ENCODE results near the gene SH3RF1. TPM values are rescaled to one million over a fixed set of nuclear protein-coding genes. Genes with fewer than 3 reads are reported as not detected.

The SH3RF1 gene
- total and polyA plus RNA-seq, 10 of the 15 experiments (the other 5 are each of a cell fraction or from before 2014, with no cell fraction given), result 4.5 to 22.5 (median 10.4) TPM

DNA sequence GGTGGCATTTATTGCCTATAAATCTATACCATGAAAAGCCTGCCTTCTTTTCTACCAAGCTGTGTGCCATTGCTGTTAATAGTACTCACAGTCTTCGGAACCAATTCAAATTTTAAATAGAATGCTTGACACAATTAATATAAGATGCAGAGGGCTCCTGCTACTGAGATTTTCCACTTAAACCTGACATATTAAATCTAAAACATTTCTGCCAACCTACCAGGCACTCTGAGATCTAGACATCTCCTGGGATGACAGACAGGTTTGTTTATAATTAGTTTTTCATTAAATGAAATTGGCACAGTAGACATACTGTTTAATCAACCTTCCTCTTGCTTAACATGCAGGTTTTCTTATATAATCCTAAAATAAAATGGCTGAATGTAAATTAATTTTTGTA lies 143.4 kb downstream of the SH3RF1 start:
- DNase-seq (ENCODE audit: low read depth, low spot score) (no peak), FAIRE-seq (no peak), ATAC-seq (no peak)
- RAD21 ChIA-PET (ENCODE audit: unreplicated experiment), result no interaction called here
- Histone ChIP-seq H3K27ac (ENCODE audit: control insufficient read depth, insufficient read depth) (no peak overlapping the region), H4K20me1 (ENCODE audit: control insufficient read depth, insufficient read depth) (no peaks in the 10 kb centered on the region), H3K27me3 (replicated peaks in 1 of 2; ENCODE audit: control insufficient read depth in 2 of 2, insufficient read depth in 2 of 2, low read length in 1 of 2) (no peaks in the 10 kb centered on the region), H3K9me3 (replicated peaks; ENCODE audit: control insufficient read depth, insufficient read depth, low read length) (no peaks in the 10 kb centered on the region; the same call in 1 of the 3 replicates), H3K4me1 (ENCODE audit: control insufficient read depth, insufficient read depth, low read length) (no peaks in the 10 kb centered on the region), H3K9ac (ENCODE audit: control insufficient read depth, insufficient read depth, low read length) (no peak overlapping the region), H3K4me3 (no peak overlapping the region), H3K4me2 (ENCODE audit: control insufficient read depth, insufficient read depth) (no peak overlapping the region), H3K36me3 (ENCODE audit: control insufficient read depth in 2 of 2, insufficient read depth in 2 of 2, low read length in 1 of 2) (peaks cover 1 to 30% of the 10 kb centered on the region in 2 experiments; a peak in 3 of 4 replicates), H2AFZ (ENCODE audit: control insufficient read depth, low read depth, low read length) (no peak overlapping the region), H3K79me2 (ENCODE audit: control insufficient read depth, insufficient read depth, low read length) (no peaks in the 10 kb centered on the region)
- BruUV-seq (replicated peaks), result no TSS peak
- intact Hi-C loops (cut with micrococcal nuclease; ENCODE audit: unreplicated experiment), result loop anchor here (10.0 kb wide), 1 partner anchor 357 kb away; no protein-coding TSS in a partner anchor
- 94% methylated on average over 1 of the region's 1 CpG for WGBS (ENCODE audit: insufficient coverage, insufficient replicate concordance, low lambda C conversion rate, missing lambda C conversion rate)
- CTCF ChIA-PET, result no interaction called here
- SMC1A ChIA-PET (ENCODE audit: uncharacterized antibody, unreplicated experiment), result interaction anchor here (1.3 to 2.2 kb wide), 2 partner anchors 11 to 13 kb away, joined by 4 to 10 read pairs; no protein-coding TSS in a partner anchor
- POLR2A ChIA-PET, result no interaction called here
- in situ Hi-C loops (cut with MboI), result no loop called here
- no peak for TF ChIP-seq HDAC6 (IDR thresholded peaks at IDR 0.05; ENCODE audit: unreplicated experiment)
- TF ChIP-seq, protein P1, sequence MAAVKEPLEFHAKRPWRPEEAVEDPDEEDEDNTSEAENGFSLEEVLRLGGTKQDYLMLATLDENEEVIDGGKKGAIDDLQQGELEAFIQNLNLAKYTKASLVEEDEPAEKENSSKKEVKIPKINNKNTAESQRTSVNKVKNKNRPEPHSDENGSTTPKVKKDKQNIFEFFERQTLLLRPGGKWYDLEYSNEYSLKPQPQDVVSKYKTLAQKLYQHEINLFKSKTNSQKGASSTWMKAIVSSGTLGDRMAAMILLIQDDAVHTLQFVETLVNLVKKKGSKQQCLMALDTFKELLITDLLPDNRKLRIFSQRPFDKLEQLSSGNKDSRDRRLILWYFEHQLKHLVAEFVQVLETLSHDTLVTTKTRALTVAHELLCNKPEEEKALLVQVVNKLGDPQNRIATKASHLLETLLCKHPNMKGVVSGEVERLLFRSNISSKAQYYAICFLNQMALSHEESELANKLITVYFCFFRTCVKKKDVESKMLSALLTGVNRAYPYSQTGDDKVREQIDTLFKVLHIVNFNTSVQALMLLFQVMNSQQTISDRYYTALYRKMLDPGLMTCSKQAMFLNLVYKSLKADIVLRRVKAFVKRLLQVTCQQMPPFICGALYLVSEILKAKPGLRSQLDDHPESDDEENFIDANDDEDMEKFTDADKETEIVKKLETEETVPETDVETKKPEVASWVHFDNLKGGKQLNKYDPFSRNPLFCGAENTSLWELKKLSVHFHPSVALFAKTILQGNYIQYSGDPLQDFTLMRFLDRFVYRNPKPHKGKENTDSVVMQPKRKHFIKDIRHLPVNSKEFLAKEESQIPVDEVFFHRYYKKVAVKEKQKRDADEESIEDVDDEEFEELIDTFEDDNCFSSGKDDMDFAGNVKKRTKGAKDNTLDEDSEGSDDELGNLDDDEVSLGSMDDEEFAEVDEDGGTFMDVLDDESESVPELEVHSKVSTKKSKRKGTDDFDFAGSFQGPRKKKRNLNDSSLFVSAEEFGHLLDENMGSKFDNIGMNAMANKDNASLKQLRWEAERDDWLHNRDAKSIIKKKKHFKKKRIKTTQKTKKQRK (IDR thresholded peaks at IDR 0.05; ENCODE audit: low read depth, low read length), result no peak
- no peak for TF ChIP-seq ZBTB40 (IDR thresholded peaks at IDR 0.05; ENCODE audit: borderline replicate concordance)
- no peak for TF ChIP-seq RCOR1 (conservative IDR thresholded peaks at IDR 0.05; ENCODE audit: low read depth, low read length)
- TF ChIP-seq NFIC (IDR thresholded peaks at IDR 0.05; ENCODE audit: low read depth, low read length), result no peak

Data from GM12878 (cell line).